ENCODE data around the gene FAM151A.

The FAM151A gene

GRCh38 chr1:54571803-54572541, 51.4 kb downstream of the FAM151A start:
- H3K9me3 ChIP-seq (ENCODE audit: control insufficient read depth, low read length) = no peaks in the 10 kb centered on the region
- H3K27ac ChIP-seq (ENCODE audit: low read length, poor library complexity, severe bottlenecking) = no peak overlapping the region
- no peak for DNase-seq
- H4K8ac ChIP-seq (ENCODE audit: low read length) = peak overlapping the region; percentile 66
- H2AK5ac ChIP-seq (ENCODE audit: low read length, severe bottlenecking) = no peak overlapping the region
- no peaks in the 10 kb centered on the region for H3K36me3 ChIP-seq (ENCODE audit: control insufficient read depth in 1 of 2, insufficient read depth in 2 of 2, low read depth in 1 of 2, low read length in 2 of 2)
- no peak overlapping the region for H3K4me3 ChIP-seq (ENCODE audit: insufficient read depth in 1 of 2, low read depth in 1 of 2, low read length in 2 of 2)
- H3K9ac ChIP-seq (ENCODE audit: low read length) = no peak overlapping the region
- H3K79me1 ChIP-seq (replicated peaks; ENCODE audit: low read length, poor library complexity, severe bottlenecking) = no peaks in the 10 kb centered on the region
- 32% methylated on average over 8 of the region's 8 CpGs for WGBS
- peak overlapping the region; percentile 49 for H2AFZ ChIP-seq (ENCODE audit: low read depth, low read length)
- H4K91ac ChIP-seq (ENCODE audit: low read length) = no peak overlapping the region
- peaks cover 0 to 3% of the 10 kb centered on the region in 2 experiments for H3K27me3 ChIP-seq (ENCODE audit: control insufficient read depth in 1 of 2, insufficient read depth in 1 of 2, low read length in 2 of 2)
- no peak overlapping the region for H2BK15ac ChIP-seq (ENCODE audit: low read depth, poor library complexity, severe bottlenecking)
- no peak overlapping the region for H2BK120ac ChIP-seq (ENCODE audit: low read depth, low read length)
- H3K4me2 ChIP-seq (ENCODE audit: low read length, poor library complexity, severe bottlenecking) = no peak overlapping the region
- H3K14ac ChIP-seq (ENCODE audit: low read length in 2 of 2) = peak overlapping the region in 1 of 2 experiments; percentile 61
- H3K4ac ChIP-seq (ENCODE audit: low read depth in 1 of 2, low read length in 2 of 2) = peak overlapping the region in 1 of 2 experiments; percentile 17
- no peak overlapping the region for H2BK5ac ChIP-seq (ENCODE audit: low read depth, low read length, poor library complexity, severe bottlenecking)
- no peak overlapping the region for H3K23ac ChIP-seq (ENCODE audit: low read length in 2 of 2)
- peaks cover 21% of the 10 kb centered on the region for H3K4me1 ChIP-seq (ENCODE audit: control insufficient read depth, insufficient read depth, low read depth, low read length)
- peak overlapping the region; percentile 40 to 67 for H3K18ac ChIP-seq (ENCODE audit: low read depth in 1 of 2, low read length in 2 of 2)
- peak overlapping the region in 1 of 2 experiments; percentile 81 for H2BK12ac ChIP-seq (ENCODE audit: low read length in 2 of 2)

GRCh38 chr1:54571326-54571725, 52.0 kb downstream of the FAM151A start:
- Histone ChIP-seq H3K14ac (ENCODE audit: low read length in 2 of 2) (no peak overlapping the region), H2BK5ac (ENCODE audit: low read depth, low read length, poor library complexity, severe bottlenecking) (no peak overlapping the region), H4K8ac (ENCODE audit: low read length) (peak overlapping the region; percentile 4), H3K27me3 (ENCODE audit: control insufficient read depth in 1 of 2, insufficient read depth in 1 of 2, low read length in 2 of 2) (peaks cover 0 to 3% of the 10 kb centered on the region in 2 experiments), H3K9ac (ENCODE audit: low read length) (no peak overlapping the region), H2BK12ac (ENCODE audit: low read length in 2 of 2) (no peak overlapping the region), H2BK120ac (ENCODE audit: low read depth, low read length) (no peak overlapping the region), H3K4me2 (ENCODE audit: low read length, poor library complexity, severe bottlenecking) (no peak overlapping the region), H3K27ac (ENCODE audit: low read length, poor library complexity, severe bottlenecking) (no peak overlapping the region), H3K18ac (ENCODE audit: low read depth in 1 of 2, low read length in 2 of 2) (peak overlapping the region in 1 of 2 experiments; percentile 67), H3K4me3 (ENCODE audit: insufficient read depth in 1 of 2, low read depth in 1 of 2, low read length in 2 of 2) (no peak overlapping the region), H2AFZ (ENCODE audit: low read depth, low read length) (no peak overlapping the region), H3K36me3 (ENCODE audit: control insufficient read depth in 1 of 2, insufficient read depth in 2 of 2, low read depth in 1 of 2, low read length in 2 of 2) (no peaks in the 10 kb centered on the region), H3K4me1 (ENCODE audit: control insufficient read depth, insufficient read depth, low read depth, low read length) (peaks cover 21% of the 10 kb centered on the region), H2AK5ac (ENCODE audit: low read length, severe bottlenecking) (no peak overlapping the region), H2BK15ac (ENCODE audit: low read depth, poor library complexity, severe bottlenecking) (no peak overlapping the region), H3K23ac (ENCODE audit: low read length in 2 of 2) (no peak overlapping the region), H4K91ac (ENCODE audit: low read length) (peak overlapping the region; percentile 23), H3K4ac (ENCODE audit: low read depth in 1 of 2, low read length in 2 of 2) (no peak overlapping the region), H3K9me3 (ENCODE audit: control insufficient read depth, low read length) (no peaks in the 10 kb centered on the region), H3K79me1 (replicated peaks; ENCODE audit: low read length, poor library complexity, severe bottlenecking) (no peaks in the 10 kb centered on the region)
- WGBS = 84% methylated on average over 3 of the region's 3 CpGs
- DNase-seq = no peak

- Histone ChIP-seq H2AK5ac (ENCODE audit: low read length, severe bottlenecking) (no peak overlapping the region), H2BK12ac (ENCODE audit: low read length in 2 of 2) (peak overlapping the region in 1 of 2 experiments; percentile 63), H3K4me3 (ENCODE audit: insufficient read depth in 1 of 2, low read depth in 1 of 2, low read length in 2 of 2) (no peak overlapping the region), H2BK120ac (ENCODE audit: low read depth, low read length) (no peak overlapping the region), H3K4ac (ENCODE audit: low read depth in 1 of 2, low read length in 2 of 2) (no peak overlapping the region), H3K27me3 (ENCODE audit: control insufficient read depth in 1 of 2, insufficient read depth in 1 of 2, low read length in 2 of 2) (peaks cover 0 to 7% of the 10 kb centered on the region in 2 experiments), H2BK5ac (ENCODE audit: low read depth, low read length, poor library complexity, severe bottlenecking) (no peak overlapping the region), H3K4me2 (ENCODE audit: low read length, poor library complexity, severe bottlenecking) (no peak overlapping the region), H3K9ac (ENCODE audit: low read length) (no peak overlapping the region), H4K91ac (ENCODE audit: low read length) (peak overlapping the region; percentile 62), H3K4me1 (ENCODE audit: control insufficient read depth, insufficient read depth, low read depth, low read length) (peaks cover 21% of the 10 kb centered on the region), H3K9me3 (ENCODE audit: control insufficient read depth, low read length) (no peaks in the 10 kb centered on the region), H3K36me3 (ENCODE audit: control insufficient read depth in 1 of 2, insufficient read depth in 2 of 2, low read depth in 1 of 2, low read length in 2 of 2) (no peaks in the 10 kb centered on the region), H3K27ac (ENCODE audit: low read length, poor library complexity, severe bottlenecking) (no peak overlapping the region), H2AFZ (ENCODE audit: low read depth, low read length) (no peak overlapping the region), H3K14ac (ENCODE audit: low read length in 2 of 2) (no peak overlapping the region), H3K23ac (ENCODE audit: low read length in 2 of 2) (no peak overlapping the region), H3K18ac (ENCODE audit: low read depth in 1 of 2, low read length in 2 of 2) (peak overlapping the region in 1 of 2 experiments; percentile 10), H3K79me1 (replicated peaks; ENCODE audit: low read length, poor library complexity, severe bottlenecking) (no peaks in the 10 kb centered on the region), H2BK15ac (ENCODE audit: low read depth, poor library complexity, severe bottlenecking) (no peak overlapping the region), H4K8ac (ENCODE audit: low read length) (peak overlapping the region; percentile 30)
- 97% methylated on average over 3 of the region's 5 CpGs for WGBS
- no peak for DNase-seq
Measured at GRCh38 chr1:54570161-54570560, 53.2 kb downstream of the FAM151A start.

- Histone ChIP-seq H3K27me3 (ENCODE audit: control insufficient read depth in 1 of 2, insufficient read depth in 1 of 2, low read length in 2 of 2) (peaks cover 0 to 13% of the 10 kb centered on the region in 2 experiments), H3K9ac (ENCODE audit: low read length) (no peak overlapping the region), H2BK15ac (ENCODE audit: low read depth, poor library complexity, severe bottlenecking) (peak overlapping the region; percentile 13), H3K4me1 (ENCODE audit: control insufficient read depth, insufficient read depth, low read depth, low read length) (peaks cover 21% of the 10 kb centered on the region), H3K23ac (ENCODE audit: low read length in 2 of 2) (no peak overlapping the region), H4K8ac (ENCODE audit: low read length) (peak overlapping the region; percentile 93), H3K36me3 (ENCODE audit: control insufficient read depth in 1 of 2, insufficient read depth in 2 of 2, low read depth in 1 of 2, low read length in 2 of 2) (no peaks in the 10 kb centered on the region), H3K4me3 (ENCODE audit: insufficient read depth in 1 of 2, low read depth in 1 of 2, low read length in 2 of 2) (peak overlapping the region in 1 of 2 experiments; percentile 15), H2AFZ (ENCODE audit: low read depth, low read length) (no peak overlapping the region), H2BK120ac (ENCODE audit: low read depth, low read length) (no peak overlapping the region), H3K4me2 (ENCODE audit: low read length, poor library complexity, severe bottlenecking) (no peak overlapping the region), H3K4ac (ENCODE audit: low read depth in 1 of 2, low read length in 2 of 2) (peak overlapping the region; percentile 13 to 41), H3K14ac (ENCODE audit: low read length in 2 of 2) (peak overlapping the region in 1 of 2 experiments; percentile 9), H3K27ac (ENCODE audit: low read length, poor library complexity, severe bottlenecking) (peak overlapping the region; percentile 38), H3K79me1 (replicated peaks; ENCODE audit: low read length, poor library complexity, severe bottlenecking) (no peaks in the 10 kb centered on the region), H2BK12ac (ENCODE audit: low read length in 2 of 2) (peak overlapping the region; percentile 43 to 55), H3K18ac (ENCODE audit: low read depth in 1 of 2, low read length in 2 of 2) (peak overlapping the region in 1 of 2 experiments; percentile 87), H4K91ac (ENCODE audit: low read length) (peak overlapping the region; percentile 87), H3K9me3 (ENCODE audit: control insufficient read depth, low read length) (no peaks in the 10 kb centered on the region), H2BK5ac (ENCODE audit: low read depth, low read length, poor library complexity, severe bottlenecking) (no peak overlapping the region), H2AK5ac (ENCODE audit: low read length, severe bottlenecking) (peak overlapping the region; percentile 49)
- peak; percentile 46 for DNase-seq
- WGBS = 44% methylated on average over 4 of the region's 4 CpGs
Measured at GRCh38 chr1:54569339-54569738, 54.0 kb downstream of the FAM151A start.
